Heart left ventricle (tissue), 11 donors: ENCODE measurements around the gene SUMF1. TPM values are rescaled to one million over a fixed set of nuclear protein-coding genes. Genes with fewer than 3 reads are reported as not detected.

ENCODE experiments used
- polyA plus RNA-seq, 2 donors: library from polyadenylated mRNA; stranded (reverse); fragments of 200-250 nt; gene quantifications; one replicate each; pipeline ENCODE4 v1.2.3, GENCODE V29; 2013
- total RNA-seq, 9 donors: library from RNA; depleted of rRNA in 2 of 9; stranded (reverse); fragments of >200 nt in 2 of 9; fragmentation: NEBNext Ultra II Directional in 3 of 9; extraction: Animal tissue kit (Norgen Biotek cat#: 25700) in 3 of 9; gene quantifications; one replicate each; pipeline versions ENCODE4 v1.1.0 to v1.2.4, GENCODE V29; 2016 to 2023
- donor health status: ischemic (EF 13 %, LVEDD 7.1; RV severe dilation, severe dysfunction).
- donor health status: healthy with polysubstance abuse.
- donor health status: DM: no; HTN: yes; CAD: no.
- donor health status: DM: no; HTN: no; CAD: no.
- donor health status: ischemic (EF 25% LVEDD 5.7; RV mildly dilated, moderate dysfunction).
- donor health status: healthy.
- donor health status: DM: yes; HTN: yes; CAD: no.
- donor health status: PGD.
- donor health status: nonischemic (EF 23%, LVEDD 6.1; RV moderate dilation, normal function).

The SUMF1 gene
- total and polyA plus RNA-seq, 11 donors: 3.9 to 21.1 (median 11.2) TPM

Other genes with a start within 250 kb of the SUMF1 start
- gene SETMAR, start 163.9 kb downstream of the SUMF1 start, total RNA-seq: 10 to 100 TPM in 8 of 9 donors, 1 to 10 TPM in 1; 8.5 to 20.0 (median 13.8) TPM
- gene SETMAR, start 163.9 kb downstream of the SUMF1 start, polyA plus RNA-seq: 10 to 100 TPM in 1 of 2 donors, 1 to 10 TPM in 1; 6.2 to 20.2 TPM
- gene ITPR1, start 26.1 kb upstream of the SUMF1 start, total RNA-seq: 10 to 100 TPM; 16.5 to 55.8 (median 20.1) TPM
- gene ITPR1, start 26.1 kb upstream of the SUMF1 start, polyA plus RNA-seq: 10 to 100 TPM in 1 of 2 donors, 1 to 10 TPM in 1; 8.9 to 10.0 TPM